HEK293 (cell line): ENCODE results near the gene LY6G6D.
A peak's percentile ranks its signal among the peaks of the same experiment; 100 is the strongest.

ENCODE experiments used
- GLIS1 ChIP-seq: fragments of 450-650 bp; formaldehyde crosslinking; IDR thresholded peaks from 2 replicates; pipeline ENCODE4 v1.5.1; 2016; ENCODE audit warnings: missing biosample characterization, missing genetic modification characterization
- KLF8 ChIP-seq: fragments of 450-650 bp; formaldehyde crosslinking; IDR thresholded peaks from 2 replicates; pipeline ENCODE4 v1.5.1; 2016; ENCODE audit warnings: missing biosample characterization, missing genetic modification characterization
- KLF9 ChIP-seq: fragments of 450-650 bp; formaldehyde crosslinking; IDR thresholded peaks from 2 replicates; pipeline ENCODE4 v1.5.1; 2016; ENCODE audit warnings: missing biosample characterization, missing genetic modification characterization, low read depth
- MYNN ChIP-seq: fragments of 450-650 bp; formaldehyde crosslinking; IDR thresholded peaks from 2 replicates; pipeline ENCODE4 v1.5.1; 2016; ENCODE audit warnings: missing biosample characterization, missing genetic modification characterization, borderline replicate concordance
- OVOL3 ChIP-seq: fragments of 450-650 bp; formaldehyde crosslinking; IDR thresholded peaks from 2 replicates; pipeline ENCODE4 v1.5.1; 2016; ENCODE audit warnings: missing biosample characterization, missing genetic modification characterization
- YY2 ChIP-seq: fragments of 450-650 bp; formaldehyde crosslinking; IDR thresholded peaks from 2 replicates; pipeline ENCODE4 v1.5.1; 2016; ENCODE audit warnings: missing biosample characterization, missing genetic modification characterization
- ZEB2 ChIP-seq: fragments of 450-650 bp; formaldehyde crosslinking; IDR thresholded peaks from 2 replicates; pipeline ENCODE4 v1.5.1; 2016; ENCODE audit warnings: missing biosample characterization, missing genetic modification characterization
- ZNF24 ChIP-seq: fragments of 450-650 bp; formaldehyde crosslinking; IDR thresholded peaks from 2 replicates; pipeline ENCODE4 v1.5.1; 2016; ENCODE audit warnings: missing biosample characterization, missing genetic modification characterization
- ZNF341 ChIP-seq: fragments of 450-650 bp; formaldehyde crosslinking; IDR thresholded peaks from 2 replicates; pipeline ENCODE4; 2016; ENCODE audit warnings: low read depth, missing biosample characterization, missing genetic modification characterization
- ZNF561 ChIP-seq: fragments of 450-650 bp; IDR thresholded peaks from 2 replicates; pipeline ENCODE4 v1.5.1; 2018; ENCODE audit warnings: missing biosample characterization, missing genetic modification characterization, borderline replicate concordance
- ZNF610 ChIP-seq: fragments of 450-650 bp; formaldehyde crosslinking; IDR thresholded peaks from 2 replicates; pipeline ENCODE4 v1.5.1; 2016; ENCODE audit warnings: missing biosample characterization, missing genetic modification characterization, borderline replicate concordance
- ZNF658 ChIP-seq: fragments of 450-650 bp; formaldehyde crosslinking; IDR thresholded peaks from 2 replicates; pipeline ENCODE4; 2016; ENCODE audit warnings: missing biosample characterization, missing genetic modification characterization
- ZXDB ChIP-seq: fragments of 450-650 bp; formaldehyde crosslinking; IDR thresholded peaks from 2 replicates; pipeline ENCODE4 v1.5.1; 2016; ENCODE audit warnings: missing biosample characterization, missing genetic modification characterization
- TF ChIP-seq, protein P1 (sequence below): fragments of 450-650 bp; formaldehyde crosslinking; IDR thresholded peaks from 2 replicates; pipeline ENCODE4 v1.5.1; 2016; ENCODE audit warnings: missing biosample characterization, missing genetic modification characterization
- TF ChIP-seq, protein P2 (sequence below): fragments of 450-650 bp; IDR thresholded peaks from 2 replicates; pipeline ENCODE4 v1.5.1; 2018; ENCODE audit warnings: missing biosample characterization, missing genetic modification characterization
- TF ChIP-seq, protein P3 (sequence below): fragments of 450-650 bp; formaldehyde crosslinking; IDR thresholded peaks from 2 replicates; pipeline ENCODE4 v1.5.1; 2016; ENCODE audit warnings: missing biosample characterization, missing genetic modification characterization
- TF ChIP-seq, protein P4 (sequence below): IDR thresholded peaks from 2 replicates; pipeline ENCODE4 v1.6.1; 2011; ENCODE audit warnings: mild to moderate bottlenecking, low read depth, low read length, borderline replicate concordance
- TF ChIP-seq, protein P5 (sequence below): fragments of 450-650 bp; formaldehyde crosslinking; IDR thresholded peaks from 2 replicates; pipeline ENCODE4 v1.5.0; 2017; ENCODE audit warnings: missing biosample characterization, missing genetic modification characterization, borderline replicate concordance
- TF ChIP-seq, protein P6 (sequence below): fragments of 450-650 bp; formaldehyde crosslinking; IDR thresholded peaks from 2 replicates; pipeline ENCODE4 v1.5.1; 2016; ENCODE audit warnings: missing biosample characterization, missing genetic modification characterization
- TF ChIP-seq, protein P7 (sequence below): fragments of 450-650 bp; formaldehyde crosslinking; conservative IDR thresholded peaks from 2 replicates; pipeline ENCODE4 v1.5.1; 2016; ENCODE audit warnings: low read depth, missing biosample characterization, missing genetic modification characterization

Gene LY6G6D

DNA sequence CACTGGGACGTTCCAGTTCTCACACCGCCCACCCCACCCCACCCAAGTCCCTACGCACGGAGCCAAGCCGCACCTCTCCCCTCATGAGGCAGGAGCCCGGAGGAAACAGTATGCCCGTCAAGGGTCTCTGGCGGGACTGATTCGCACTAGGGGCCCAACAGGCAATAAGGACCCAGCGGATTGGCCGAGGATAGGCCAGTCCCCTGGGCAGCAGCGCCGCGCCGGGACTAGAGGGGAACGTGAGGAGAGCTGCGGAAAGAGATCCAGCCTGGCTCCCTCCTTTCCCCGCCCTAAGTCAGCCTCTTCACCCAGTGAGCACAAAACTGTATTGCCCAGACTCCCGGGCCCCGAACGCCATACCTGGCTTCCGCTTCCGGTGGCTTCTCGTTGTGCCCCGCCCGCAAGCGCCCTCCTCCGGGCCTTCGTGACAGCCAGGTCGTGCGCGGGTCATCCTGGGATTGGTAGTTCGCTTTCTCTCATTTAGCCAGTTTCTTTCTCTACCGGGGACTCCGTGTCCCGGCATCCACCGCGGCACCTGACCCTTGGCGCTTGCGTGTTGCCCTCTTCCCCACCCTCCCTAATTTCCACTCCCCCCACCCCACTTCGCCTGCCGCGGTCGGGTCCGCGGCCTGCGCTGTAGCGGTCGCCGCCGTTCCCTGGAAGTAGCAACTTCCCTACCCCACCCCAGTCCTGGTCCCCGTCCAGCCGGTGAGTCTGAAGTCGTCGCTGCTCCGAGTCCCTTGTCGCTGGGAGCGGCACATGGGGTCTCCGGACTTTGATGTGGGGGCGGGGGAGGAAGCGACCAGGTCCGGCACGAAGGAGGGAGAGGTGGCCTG is 49.4 kb upstream of the LY6G6D start, which contains the start of gene CSNK2B (continued):
- TF ChIP-seq ZNF24 (tag by site-specific recombination) (no peak), KLF8 (tag by site-specific recombination) (peak; percentile 76), ZEB2 (tag by site-specific recombination) (peak; percentile 65; the same call in 1 of the 2 replicates), MYNN (0 out of 2 replicates have a peak, but pooled peaks have one; percentile 2), ZNF610 (peak; percentile 69; the same call in 1 of the 2 replicates), ZNF658 (no peak), ZNF341 (tag by site-specific recombination) (peak; percentile 96), KLF9 (tag by site-specific recombination) (peak; percentile 68), GLIS1 (tag by site-specific recombination) (peak; percentile 28; the same call in 1 of the 2 replicates), ZXDB (tag by site-specific recombination) (peak; percentile 51), ZNF561 (peak; percentile 44), YY2 (tag by site-specific recombination) (0 out of 2 replicates have a peak, but pooled peaks have one; percentile 10), OVOL3 (tag by site-specific recombination) (peak; percentile 33; the same call in 1 of the 2 replicates)
- TF ChIP-seq, protein P1, sequence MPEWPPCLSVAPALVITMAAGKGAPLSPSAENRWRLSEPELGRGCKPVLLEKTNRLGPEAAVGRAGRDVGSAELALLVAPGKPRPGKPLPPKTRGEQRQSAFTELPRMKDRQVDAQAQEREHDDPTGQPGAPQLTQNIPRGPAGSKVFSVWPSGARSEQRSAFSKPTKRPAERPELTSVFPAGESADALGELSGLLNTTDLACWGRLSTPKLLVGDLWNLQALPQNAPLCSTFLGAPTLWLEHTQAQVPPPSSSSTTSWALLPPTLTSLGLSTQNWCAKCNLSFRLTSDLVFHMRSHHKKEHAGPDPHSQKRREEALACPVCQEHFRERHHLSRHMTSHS (tag by site-specific recombination), result no peak
- TF ChIP-seq, protein P2, sequence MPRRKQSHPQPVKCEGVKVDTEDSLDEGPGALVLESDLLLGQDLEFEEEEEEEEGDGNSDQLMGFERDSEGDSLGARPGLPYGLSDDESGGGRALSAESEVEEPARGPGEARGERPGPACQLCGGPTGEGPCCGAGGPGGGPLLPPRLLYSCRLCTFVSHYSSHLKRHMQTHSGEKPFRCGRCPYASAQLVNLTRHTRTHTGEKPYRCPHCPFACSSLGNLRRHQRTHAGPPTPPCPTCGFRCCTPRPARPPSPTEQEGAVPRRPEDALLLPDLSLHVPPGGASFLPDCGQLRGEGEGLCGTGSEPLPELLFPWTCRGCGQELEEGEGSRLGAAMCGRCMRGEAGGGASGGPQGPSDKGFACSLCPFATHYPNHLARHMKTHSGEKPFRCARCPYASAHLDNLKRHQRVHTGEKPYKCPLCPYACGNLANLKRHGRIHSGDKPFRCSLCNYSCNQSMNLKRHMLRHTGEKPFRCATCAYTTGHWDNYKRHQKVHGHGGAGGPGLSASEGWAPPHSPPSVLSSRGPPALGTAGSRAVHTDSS (tag by site-specific recombination), result 0 out of 2 replicates have a peak, but pooled peaks have one; percentile 8
- TF ChIP-seq, protein P3, sequence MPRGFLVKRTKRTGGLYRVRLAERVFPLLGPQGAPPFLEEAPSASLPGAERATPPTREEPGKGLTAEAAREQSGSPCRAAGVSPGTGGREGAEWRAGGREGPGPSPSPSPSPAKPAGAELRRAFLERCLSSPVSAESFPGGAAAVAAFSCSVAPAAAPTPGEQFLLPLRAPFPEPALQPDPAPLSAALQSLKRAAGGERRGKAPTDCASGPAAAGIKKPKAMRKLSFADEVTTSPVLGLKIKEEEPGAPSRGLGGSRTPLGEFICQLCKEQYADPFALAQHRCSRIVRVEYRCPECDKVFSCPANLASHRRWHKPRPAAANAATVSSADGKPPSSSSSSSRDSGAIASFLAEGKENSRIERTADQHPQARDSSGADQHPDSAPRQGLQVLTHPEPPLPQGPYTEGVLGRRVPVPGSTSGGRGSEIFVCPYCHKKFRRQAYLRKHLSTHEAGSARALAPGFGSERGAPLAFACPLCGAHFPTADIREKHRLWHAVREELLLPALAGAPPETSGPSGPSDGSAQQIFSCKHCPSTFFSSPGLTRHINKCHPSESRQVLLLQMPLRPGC (tag by site-specific recombination), result no peak
- TF ChIP-seq, protein P4, sequence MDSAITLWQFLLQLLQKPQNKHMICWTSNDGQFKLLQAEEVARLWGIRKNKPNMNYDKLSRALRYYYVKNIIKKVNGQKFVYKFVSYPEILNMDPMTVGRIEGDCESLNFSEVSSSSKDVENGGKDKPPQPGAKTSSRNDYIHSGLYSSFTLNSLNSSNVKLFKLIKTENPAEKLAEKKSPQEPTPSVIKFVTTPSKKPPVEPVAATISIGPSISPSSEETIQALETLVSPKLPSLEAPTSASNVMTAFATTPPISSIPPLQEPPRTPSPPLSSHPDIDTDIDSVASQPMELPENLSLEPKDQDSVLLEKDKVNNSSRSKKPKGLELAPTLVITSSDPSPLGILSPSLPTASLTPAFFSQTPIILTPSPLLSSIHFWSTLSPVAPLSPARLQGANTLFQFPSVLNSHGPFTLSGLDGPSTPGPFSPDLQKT, result peak; percentile 74; the same call in 1 of the 2 replicates
- TF ChIP-seq, protein P5, sequence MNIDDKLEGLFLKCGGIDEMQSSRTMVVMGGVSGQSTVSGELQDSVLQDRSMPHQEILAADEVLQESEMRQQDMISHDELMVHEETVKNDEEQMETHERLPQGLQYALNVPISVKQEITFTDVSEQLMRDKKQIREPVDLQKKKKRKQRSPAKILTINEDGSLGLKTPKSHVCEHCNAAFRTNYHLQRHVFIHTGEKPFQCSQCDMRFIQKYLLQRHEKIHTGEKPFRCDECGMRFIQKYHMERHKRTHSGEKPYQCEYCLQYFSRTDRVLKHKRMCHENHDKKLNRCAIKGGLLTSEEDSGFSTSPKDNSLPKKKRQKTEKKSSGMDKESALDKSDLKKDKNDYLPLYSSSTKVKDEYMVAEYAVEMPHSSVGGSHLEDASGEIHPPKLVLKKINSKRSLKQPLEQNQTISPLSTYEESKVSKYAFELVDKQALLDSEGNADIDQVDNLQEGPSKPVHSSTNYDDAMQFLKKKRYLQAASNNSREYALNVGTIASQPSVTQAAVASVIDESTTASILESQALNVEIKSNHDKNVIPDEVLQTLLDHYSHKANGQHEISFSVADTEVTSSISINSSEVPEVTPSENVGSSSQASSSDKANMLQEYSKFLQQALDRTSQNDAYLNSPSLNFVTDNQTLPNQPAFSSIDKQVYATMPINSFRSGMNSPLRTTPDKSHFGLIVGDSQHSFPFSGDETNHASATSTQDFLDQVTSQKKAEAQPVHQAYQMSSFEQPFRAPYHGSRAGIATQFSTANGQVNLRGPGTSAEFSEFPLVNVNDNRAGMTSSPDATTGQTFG, result no peak
- TF ChIP-seq, protein P6, sequence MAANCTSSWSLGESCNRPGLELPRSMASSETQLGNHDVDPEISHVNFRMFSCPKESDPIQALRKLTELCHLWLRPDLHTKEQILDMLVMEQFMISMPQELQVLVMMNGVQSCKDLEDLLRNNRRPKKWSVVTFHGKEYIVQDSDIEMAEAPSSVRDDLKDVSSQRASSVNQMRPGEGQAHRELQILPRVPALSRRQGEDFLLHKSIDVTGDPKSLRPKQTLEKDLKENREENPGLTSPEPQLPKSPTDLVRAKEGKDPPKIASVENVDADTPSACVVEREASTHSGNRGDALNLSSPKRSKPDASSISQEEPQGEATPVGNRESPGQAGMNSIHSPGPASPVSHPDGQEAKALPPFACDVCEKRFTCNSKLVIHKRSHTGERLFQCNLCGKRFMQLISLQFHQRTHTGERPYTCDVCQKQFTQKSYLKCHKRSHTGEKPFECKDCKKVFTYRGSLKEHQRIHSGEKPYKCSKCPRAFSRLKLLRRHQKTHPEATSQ (tag by site-specific recombination), result 0 out of 2 replicates have a peak, but pooled peaks have one; percentile 57
- TF ChIP-seq, protein P7, sequence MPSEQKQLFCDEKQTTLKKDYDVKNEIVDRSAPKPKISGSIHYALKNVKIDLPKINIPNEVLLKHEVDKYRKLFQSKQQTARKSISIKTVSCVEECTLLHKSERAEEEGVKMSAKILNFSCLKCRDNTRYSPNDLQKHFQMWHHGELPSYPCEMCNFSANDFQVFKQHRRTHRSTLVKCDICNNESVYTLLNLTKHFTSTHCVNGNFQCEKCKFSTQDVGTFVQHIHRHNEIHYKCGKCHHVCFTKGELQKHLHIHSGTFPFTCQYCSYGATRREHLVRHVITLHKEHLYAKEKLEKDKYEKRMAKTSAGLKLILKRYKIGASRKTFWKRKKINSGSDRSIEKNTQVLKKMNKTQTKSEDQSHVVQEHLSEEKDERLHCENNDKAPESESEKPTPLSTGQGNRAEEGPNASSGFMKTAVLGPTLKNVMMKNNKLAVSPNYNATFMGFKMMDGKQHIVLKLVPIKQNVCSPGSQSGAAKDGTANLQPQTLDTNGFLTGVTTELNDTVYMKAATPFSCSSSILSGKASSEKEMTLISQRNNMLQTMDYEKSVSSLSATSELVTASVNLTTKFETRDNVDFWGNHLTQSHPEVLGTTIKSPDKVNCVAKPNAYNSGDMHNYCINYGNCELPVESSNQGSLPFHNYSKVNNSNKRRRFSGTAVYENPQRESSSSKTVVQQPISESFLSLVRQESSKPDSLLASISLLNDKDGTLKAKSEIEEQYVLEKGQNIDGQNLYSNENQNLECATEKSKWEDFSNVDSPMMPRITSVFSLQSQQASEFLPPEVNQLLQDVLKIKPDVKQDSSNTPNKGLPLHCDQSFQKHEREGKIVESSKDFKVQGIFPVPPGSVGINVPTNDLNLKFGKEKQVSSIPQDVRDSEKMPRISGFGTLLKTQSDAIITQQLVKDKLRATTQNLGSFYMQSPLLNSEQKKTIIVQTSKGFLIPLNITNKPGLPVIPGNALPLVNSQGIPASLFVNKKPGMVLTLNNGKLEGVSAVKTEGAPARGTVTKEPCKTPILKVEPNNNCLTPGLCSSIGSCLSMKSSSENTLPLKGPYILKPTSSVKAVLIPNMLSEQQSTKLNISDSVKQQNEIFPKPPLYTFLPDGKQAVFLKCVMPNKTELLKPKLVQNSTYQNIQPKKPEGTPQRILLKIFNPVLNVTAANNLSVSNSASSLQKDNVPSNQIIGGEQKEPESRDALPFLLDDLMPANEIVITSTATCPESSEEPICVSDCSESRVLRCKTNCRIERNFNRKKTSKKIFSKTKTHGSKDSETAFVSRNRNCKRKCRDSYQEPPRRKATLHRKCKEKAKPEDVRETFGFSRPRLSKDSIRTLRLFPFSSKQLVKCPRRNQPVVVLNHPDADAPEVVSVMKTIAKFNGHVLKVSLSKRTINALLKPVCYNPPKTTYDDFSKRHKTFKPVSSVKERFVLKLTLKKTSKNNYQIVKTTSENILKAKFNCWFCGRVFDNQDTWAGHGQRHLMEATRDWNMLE, result peak; percentile 74; the same call in 1 of the 2 replicates
